Measurements from ENCODE around the gene NR1D2.
A peak's percentile ranks its signal among the peaks of the same experiment; 100 is the strongest.

NR1D2 gene

DNA sequence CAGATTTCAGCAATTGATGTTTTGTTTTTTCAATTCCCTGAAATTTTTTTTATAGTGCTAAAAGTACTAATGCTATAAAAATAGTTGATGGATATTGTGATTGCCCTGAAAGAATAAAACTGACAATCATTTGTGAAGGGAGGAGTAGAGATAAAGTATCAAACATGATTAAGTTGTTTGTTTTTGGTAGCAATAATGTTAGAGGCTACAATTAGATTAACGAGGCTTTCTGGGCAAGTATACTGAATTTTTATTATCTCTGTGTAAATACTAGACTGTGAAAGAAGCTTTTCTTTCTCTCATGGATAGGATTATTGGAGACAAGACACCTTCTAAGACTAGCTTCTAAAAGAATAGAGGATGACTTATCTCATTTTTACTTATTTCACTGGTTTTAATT lies 15.6 kb downstream of the NR1D2 start:
- Mint-ChIP-seq H3K27me3 (no peaks in the 10 kb centered on the region), H3K36me3 (ENCODE audit: insufficient read depth) (peaks cover 99% of the 10 kb centered on the region), H3K27ac (peak overlapping the region; percentile 23 to 38), H3K4me3 (no peak overlapping the region), H3K9me3 (no peaks in the 10 kb centered on the region), H3K4me1 (ENCODE audit: low read depth in 2 of 2) (peaks cover 20 to 33% of the 10 kb centered on the region in 2 donors)
- no peak for ATAC-seq (replicated peaks)
- no peak for DNase-seq

GRCh38 chr3:23961066-23961465 lies 16.0 kb downstream of the NR1D2 start:
- Mint-ChIP-seq H3K36me3 (ENCODE audit: insufficient read depth) (peaks cover 99% of the 10 kb centered on the region), H3K4me1 (ENCODE audit: low read depth in 2 of 2) (peaks cover 22 to 38% of the 10 kb centered on the region in 2 donors), H3K9me3 (no peaks in the 10 kb centered on the region), H3K27me3 (no peaks in the 10 kb centered on the region), H3K27ac (peak overlapping the region; percentile 23 to 38), H3K4me3 (no peak overlapping the region)
- DNase-seq, result no peak
- ATAC-seq (replicated peaks), result no peak

DNA sequence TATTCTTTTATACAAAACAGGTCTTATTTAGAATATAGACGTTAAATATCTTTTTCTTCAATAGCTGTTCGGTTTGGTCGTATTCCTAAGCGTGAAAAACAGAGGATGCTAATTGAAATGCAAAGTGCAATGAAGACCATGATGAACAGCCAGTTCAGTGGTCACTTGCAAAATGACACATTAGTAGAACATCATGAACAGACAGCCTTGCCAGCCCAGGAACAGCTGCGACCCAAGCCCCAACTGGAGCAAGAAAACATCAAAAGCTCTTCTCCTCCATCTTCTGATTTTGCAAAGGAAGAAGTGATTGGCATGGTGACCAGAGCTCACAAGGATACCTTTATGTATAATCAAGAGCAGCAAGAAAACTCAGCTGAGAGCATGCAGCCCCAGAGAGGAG lies 16.8 kb downstream of the NR1D2 start:
- Mint-ChIP-seq H3K4me1 (ENCODE audit: low read depth in 2 of 2) (peaks cover 19 to 37% of the 10 kb centered on the region in 2 donors), H3K27me3 (no peaks in the 10 kb centered on the region), H3K27ac (no peak overlapping the region), H3K4me3 (no peak overlapping the region), H3K9me3 (no peaks in the 10 kb centered on the region), H3K36me3 (ENCODE audit: insufficient read depth) (peaks cover 99% of the 10 kb centered on the region)
- no peak for ATAC-seq (replicated peaks)
- DNase-seq, result no peak

DNA sequence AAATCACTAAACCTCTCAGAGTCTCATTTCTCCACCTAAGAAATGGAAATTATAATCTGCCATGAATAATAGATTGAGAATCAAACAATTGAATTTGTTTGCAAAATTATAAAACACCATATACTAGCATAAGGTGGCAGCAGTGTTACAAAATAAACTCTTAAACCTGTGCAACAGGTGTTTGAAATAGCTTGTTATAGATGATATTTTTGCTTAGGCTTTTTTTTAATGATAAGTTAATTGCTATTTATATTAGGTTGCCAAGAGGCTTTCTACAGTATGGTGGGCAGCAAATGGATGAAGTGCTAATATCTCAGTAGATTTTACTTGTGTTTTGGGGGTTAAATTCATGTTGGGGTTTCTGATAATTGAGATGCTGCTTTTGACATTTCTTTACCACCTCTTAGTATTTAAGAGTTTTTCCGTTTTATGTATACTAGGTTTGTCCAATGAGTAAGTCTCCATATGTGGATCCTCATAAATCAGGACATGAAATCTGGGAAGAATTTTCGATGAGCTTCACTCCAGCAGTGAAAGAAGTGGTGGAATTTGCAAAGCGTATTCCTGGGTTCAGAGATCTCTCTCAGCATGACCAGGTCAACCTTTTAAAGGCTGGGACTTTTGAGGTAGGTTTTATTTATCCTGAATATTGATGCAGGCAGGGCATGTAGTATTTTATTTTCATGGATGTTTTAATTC lies 19.6 kb downstream of the NR1D2 start:
- Mint-ChIP-seq H3K4me3 (no peak overlapping the region), H3K9me3 (no peaks in the 10 kb centered on the region), H3K27me3 (no peaks in the 10 kb centered on the region), H3K36me3 (ENCODE audit: insufficient read depth) (peaks cover 100% of the 10 kb centered on the region), H3K27ac (peak overlapping the region in 1 of 2 donors; percentile 82), H3K4me1 (ENCODE audit: low read depth in 2 of 2) (peaks cover 18 to 27% of the 10 kb centered on the region in 2 donors)
- ATAC-seq (replicated peaks), result no peak
- DNase-seq, result no peak

DNA sequence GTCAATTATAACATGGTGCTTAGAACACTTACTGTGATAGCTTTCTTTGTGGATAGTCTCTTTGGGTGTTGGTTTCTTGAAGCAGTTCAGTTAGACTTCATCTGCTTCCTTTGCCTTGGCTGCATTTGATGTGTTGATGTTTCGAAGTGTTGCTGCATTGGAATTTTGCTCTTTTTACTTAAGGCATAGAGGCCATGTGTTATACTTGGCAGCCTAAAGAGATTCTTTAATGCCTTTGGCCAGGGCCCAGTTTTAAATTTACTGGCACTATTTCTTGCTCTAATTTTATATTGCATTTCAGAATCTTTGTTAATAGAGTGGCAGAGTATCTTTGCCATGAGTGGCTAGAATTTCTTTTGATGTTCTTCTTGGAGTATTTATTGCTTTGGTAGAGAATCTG lies 21.2 kb downstream of the NR1D2 start:
- Mint-ChIP-seq H3K27ac (peak overlapping the region; percentile 60 to 87), H3K36me3 (ENCODE audit: insufficient read depth) (peaks cover 100% of the 10 kb centered on the region), H3K27me3 (no peaks in the 10 kb centered on the region), H3K4me1 (ENCODE audit: low read depth in 2 of 2) (peaks cover 21 to 28% of the 10 kb centered on the region in 2 donors), H3K4me3 (no peak overlapping the region), H3K9me3 (no peaks in the 10 kb centered on the region)
- ATAC-seq (replicated peaks) (no peak), DNase-seq (no peak)

DNA sequence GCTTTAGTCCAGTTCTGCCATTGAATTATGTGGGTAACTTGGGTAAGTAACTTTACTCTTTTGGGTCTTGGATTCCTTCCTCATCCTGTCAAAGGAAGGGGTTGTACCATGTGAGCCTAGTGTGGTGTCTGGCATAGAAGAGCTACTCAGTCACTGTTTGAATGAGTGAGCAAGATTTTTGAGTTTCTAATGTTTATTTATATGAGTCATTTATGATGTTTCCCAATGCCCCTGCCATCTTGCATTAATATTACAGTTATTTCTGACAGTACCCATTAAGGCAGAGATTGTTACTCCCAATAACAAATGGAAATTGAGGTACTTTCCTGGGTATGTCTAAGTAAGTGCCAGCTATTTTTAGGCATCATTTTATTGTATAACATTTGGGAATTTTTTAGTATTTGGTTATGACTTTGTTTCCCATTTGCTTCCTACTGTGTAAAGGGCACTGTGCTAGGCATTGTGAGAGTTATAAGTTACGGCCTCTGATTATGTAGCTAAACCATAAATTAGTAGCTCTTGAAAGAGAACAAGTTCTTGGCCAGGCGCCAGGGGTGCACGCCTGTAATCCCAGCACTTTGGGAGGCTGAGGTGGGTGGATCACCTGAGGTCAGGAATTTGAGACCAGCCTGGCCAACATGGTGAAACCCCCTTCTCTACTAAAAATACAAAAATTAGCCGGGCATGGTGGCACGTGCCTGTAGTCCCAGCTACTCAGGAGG lies 23.5 kb downstream of the NR1D2 start:
- Mint-ChIP-seq H3K4me1 (ENCODE audit: low read depth in 2 of 2) (peaks cover 13 to 27% of the 10 kb centered on the region in 2 donors), H3K9me3 (no peaks in the 10 kb centered on the region), H3K27ac (peak overlapping the region; percentile 13 to 53), H3K36me3 (ENCODE audit: insufficient read depth) (peaks cover 91% of the 10 kb centered on the region), H3K27me3 (no peaks in the 10 kb centered on the region), H3K4me3 (no peak overlapping the region)
- ATAC-seq (replicated peaks) (no peak), DNase-seq (no peak)

- no peaks in the 10 kb centered on the region for H3K27me3 Mint-ChIP-seq
Measured at GRCh38 chr3:23969393-23969792, 24.3 kb downstream of the NR1D2 start.

GRCh38 chr3:23971684-23972083 lies 26.6 kb downstream of the NR1D2 start:
- Mint-ChIP-seq H3K9me3 (no peaks in the 10 kb centered on the region), H3K4me3 (no peak overlapping the region), H3K4me1 (ENCODE audit: low read depth in 2 of 2) (peaks cover 6 to 14% of the 10 kb centered on the region in 2 donors), H3K27me3 (no peaks in the 10 kb centered on the region), H3K36me3 (ENCODE audit: insufficient read depth) (peaks cover 89% of the 10 kb centered on the region), H3K27ac (peak overlapping the region in 1 of 2 donors; percentile 72)
- ATAC-seq (replicated peaks), result no peak
- no peak for DNase-seq

More at GRCh38 chr3:23969393-23969792, 24.3 kb downstream of the NR1D2 start:
- peaks cover 91% of the 10 kb centered on the region for H3K36me3 Mint-ChIP-seq (ENCODE audit: insufficient read depth)
- H3K4me1 Mint-ChIP-seq (ENCODE audit: low read depth in 2 of 2), result peaks cover 12 to 27% of the 10 kb centered on the region in 2 donors
- no peak overlapping the region for H3K27ac Mint-ChIP-seq
- ATAC-seq (replicated peaks) (no peak), DNase-seq (no peak)
- no peak overlapping the region for H3K4me3 Mint-ChIP-seq
- H3K9me3 Mint-ChIP-seq, result no peaks in the 10 kb centered on the region

GRCh38 chr3:23976555-23976954 lies 31.5 kb downstream of the NR1D2 start:
- ATAC-seq (replicated peaks), result no peak
- no peak overlapping the region for H3K4me3 Mint-ChIP-seq
- peak overlapping the region in 1 of 2 donors; percentile 77 for H3K27ac Mint-ChIP-seq

GRCh38 chr3:23979569-23979968 lies 34.5 kb downstream of the NR1D2 start:
- H3K9me3 Mint-ChIP-seq, result no peaks in the 10 kb centered on the region
- no peak overlapping the region for H3K27ac Mint-ChIP-seq
- DNase-seq (no peak), ATAC-seq (replicated peaks) (no peak)
- H3K27me3 Mint-ChIP-seq, result no peaks in the 10 kb centered on the region
- peaks cover 0 to 2% of the 10 kb centered on the region in 2 donors for H3K4me1 Mint-ChIP-seq (ENCODE audit: low read depth in 2 of 2)
- no peak overlapping the region for H3K4me3 Mint-ChIP-seq
- peaks cover 42% of the 10 kb centered on the region for H3K36me3 Mint-ChIP-seq (ENCODE audit: insufficient read depth)

More at GRCh38 chr3:23976555-23976954, 31.5 kb downstream of the NR1D2 start:
- Mint-ChIP-seq H3K4me1 (ENCODE audit: low read depth in 2 of 2) (peaks cover 2 to 5% of the 10 kb centered on the region in 2 donors), H3K27me3 (no peaks in the 10 kb centered on the region), H3K36me3 (ENCODE audit: insufficient read depth) (peaks cover 63% of the 10 kb centered on the region), H3K9me3 (no peaks in the 10 kb centered on the region)
- no peak for DNase-seq

- peak overlapping the region; percentile 44 to 84 for H3K27ac Mint-ChIP-seq
Measured at GRCh38 chr3:23981136-23981535, 36.0 kb downstream of the NR1D2 start.

DNA sequence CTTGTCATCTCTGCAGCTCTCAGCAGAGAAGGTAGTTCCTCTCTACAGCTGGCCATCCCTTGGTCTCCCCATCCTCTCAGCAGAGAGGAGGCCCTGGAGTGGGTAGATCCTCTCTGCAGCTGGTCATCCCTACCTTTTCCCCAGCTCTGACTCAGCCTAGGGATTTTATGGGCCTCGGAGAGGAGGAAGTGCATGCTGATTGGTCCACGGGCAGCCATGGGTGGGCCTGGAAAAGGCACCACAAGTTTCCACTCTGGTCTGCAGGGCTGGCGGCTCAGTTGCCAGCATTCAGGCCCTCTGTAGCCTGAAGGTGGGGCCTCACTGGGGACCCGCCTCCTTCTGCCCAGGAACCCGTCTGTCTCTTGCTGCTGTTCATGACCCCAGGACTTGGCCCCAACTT lies 36.9 kb downstream of the NR1D2 start:
- no peak for ATAC-seq (replicated peaks)
- H3K4me1 Mint-ChIP-seq (ENCODE audit: low read depth in 2 of 2), result peaks cover 0 to 2% of the 10 kb centered on the region in 2 donors

More at GRCh38 chr3:23981136-23981535, 36.0 kb downstream of the NR1D2 start:
- no peak for DNase-seq
- H3K4me3 Mint-ChIP-seq, result no peak overlapping the region
- peaks cover 28% of the 10 kb centered on the region for H3K36me3 Mint-ChIP-seq (ENCODE audit: insufficient read depth)
- ATAC-seq (replicated peaks), result no peak
- H3K9me3 Mint-ChIP-seq, result no peaks in the 10 kb centered on the region
- H3K4me1 Mint-ChIP-seq (ENCODE audit: low read depth in 2 of 2), result peaks cover 0 to 2% of the 10 kb centered on the region in 2 donors
- no peaks in the 10 kb centered on the region for H3K27me3 Mint-ChIP-seq

DNA sequence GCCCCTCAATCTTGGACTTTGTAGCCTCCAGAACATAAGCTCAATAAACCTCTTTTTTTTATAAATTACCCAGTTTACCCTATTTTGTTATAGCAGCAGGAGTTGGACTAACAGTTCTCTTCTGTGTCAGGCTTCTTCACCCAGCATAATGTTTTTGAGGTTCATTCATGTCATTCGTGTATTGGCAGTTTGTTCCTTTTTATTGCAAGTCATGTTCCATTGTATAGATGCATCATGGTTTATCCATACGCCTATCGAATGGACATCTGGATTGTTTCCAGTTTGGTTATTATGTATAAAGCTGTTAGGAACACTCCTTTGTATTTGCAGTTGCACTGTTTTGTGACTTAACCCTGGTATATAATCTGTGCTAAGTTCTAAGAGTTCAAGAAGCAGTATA lies 39.8 kb downstream of the NR1D2 start:
- ATAC-seq (replicated peaks) (no peak), DNase-seq (no peak)
- H3K27ac Mint-ChIP-seq, result no peak overlapping the region
- no peaks in the 10 kb centered on the region for H3K27me3 Mint-ChIP-seq
- H3K36me3 Mint-ChIP-seq (ENCODE audit: insufficient read depth), result peaks cover 15% of the 10 kb centered on the region
- H3K9me3 Mint-ChIP-seq, result no peaks in the 10 kb centered on the region
- no peak overlapping the region for H3K4me3 Mint-ChIP-seq
- peaks cover 0 to 2% of the 10 kb centered on the region in 2 donors for H3K4me1 Mint-ChIP-seq (ENCODE audit: low read depth in 2 of 2)

More for the DNA sequence above, 36.9 kb downstream of the NR1D2 start:
- no peaks in the 10 kb centered on the region for H3K9me3 Mint-ChIP-seq
- H3K27ac Mint-ChIP-seq, result peak overlapping the region in 1 of 2 donors; percentile 84
- H3K4me3 Mint-ChIP-seq, result no peak overlapping the region
- no peaks in the 10 kb centered on the region for H3K27me3 Mint-ChIP-seq
- no peak for DNase-seq
- peaks cover 24% of the 10 kb centered on the region for H3K36me3 Mint-ChIP-seq (ENCODE audit: insufficient read depth)

All from effector memory CD8-positive, alpha-beta T cell (primary cell).